Sigmoid colon (tissue), 7 donors: ENCODE measurements around the gene OR5P2. TPM values are rescaled to one million over a fixed set of nuclear protein-coding genes. Genes with fewer than 3 reads are reported as not detected.
"Not testable (repeated sequence)": the region's sequence is repeated elsewhere in the genome, so short reads cannot be mapped to it uniquely, and the experiment has no call there.

Experiments used
- DNase-seq: peaks from one replicate; pipeline ENCODE4 v3.0.0-alpha.2; 2019
- H3K27ac ChIP-seq, 4 donors: fragments of 200-600 bp; sonication (generic); one replicate each; pipeline ENCODE4 v1.5.1; 2016 to 2019; ENCODE audit warnings: mild to moderate bottlenecking in 1 of 4
- H3K27me3 ChIP-seq, 3 donors: fragments of 200-600 bp; sonication (generic); one replicate each; pipeline ENCODE4 v1.5.1; 2019; ENCODE audit warnings: mild to moderate bottlenecking in 1 of 3
- H3K36me3 ChIP-seq, 4 donors: fragments of 200-600 bp; sonication (generic); one replicate each; pipeline ENCODE4 v1.5.1; 2016 to 2019
- H3K4me1 ChIP-seq, 4 donors: fragments of 200-600 bp; sonication (generic); one replicate each; pipeline ENCODE4 v1.5.1; 2017 to 2019
- H3K4me3 ChIP-seq, 4 donors: fragments of 200-600 bp; sonication (generic); one replicate each; pipeline ENCODE4 v1.5.1; 2017 to 2019; ENCODE audit warnings: mild to moderate bottlenecking in 2 of 4, moderate library complexity in 1 of 4
- H3K9me3 ChIP-seq, 4 donors: fragments of 200-600 bp in 3 of 4; sonication (generic) in 3 of 4; one replicate each; pipeline versions ENCODE4 v1.5.1 to v1.6.1; 2013 to 2019
- EP300 ChIP-seq, 4 donors: sonication (generic); formaldehyde crosslinking; IDR thresholded peaks; one replicate each; pipeline ENCODE4 v1.6.1; 2017; ENCODE audit warnings: antibody characterized with exemption in 4 of 4
- POLR2A ChIP-seq, 2 donors: fragments of 450-650 bp; IDR thresholded peaks; one replicate each; pipeline ENCODE4 v1.6.1; 2016; ENCODE audit warnings: antibody characterized with exemption in 2 of 2, mild to moderate bottlenecking in 2 of 2, moderate library complexity in 2 of 2
- POLR2AphosphoS5 ChIP-seq, 4 donors: sonication (generic); formaldehyde crosslinking; IDR thresholded peaks; one replicate each; pipeline ENCODE4 v1.6.1; 2017; ENCODE audit warnings: antibody characterized with exemption in 4 of 4
- WGBS, 2 donors: extraction: QIAGEN DNeasy Blood & Tissue Kit; methylation state at CpG; one replicate each; pipeline ENCODE4 v1.1.7; 2013; 5-methylcytosine and 5-hydroxymethylcytosine counted together
- intact Hi-C: fragments of 100-400 bp; cut with DNase I; formaldehyde crosslinking; loops from one replicate; pipeline ENCODE4 v1.15.1; 2023
- polyA plus RNA-seq, 3 donors: library from polyadenylated mRNA; stranded (reverse); fragments of 200-250 nt; gene quantifications; one replicate each; pipeline ENCODE4 v1.2.3, GENCODE V29; 2013
- total RNA-seq, 4 donors: library from RNA; depleted of rRNA; stranded (reverse); fragments of >200 nt; gene quantifications; one replicate each; pipeline ENCODE4 v1.1.0, GENCODE V29; 2016
- TF ChIP-seq, protein P1 (sequence below), 4 experiments: fragments of 450-650 bp in 3 of 4; fragments of 200-600 bp in 1 of 4; IDR thresholded peaks; one replicate each; pipeline ENCODE4 v1.5.1; 2016 to 2019; ENCODE audit warnings: antibody characterized with exemption in 4 of 4, mild to moderate bottlenecking in 3 of 4, moderate library complexity in 2 of 4
- donor health status: healthy with polysubstance abuse.
- donor health status: Bipolar disorder and iron deficiency.
- donor health status: healthy.

The OR5P2 gene
- total and polyA plus RNA-seq, 7 donors = not detected

DNA sequence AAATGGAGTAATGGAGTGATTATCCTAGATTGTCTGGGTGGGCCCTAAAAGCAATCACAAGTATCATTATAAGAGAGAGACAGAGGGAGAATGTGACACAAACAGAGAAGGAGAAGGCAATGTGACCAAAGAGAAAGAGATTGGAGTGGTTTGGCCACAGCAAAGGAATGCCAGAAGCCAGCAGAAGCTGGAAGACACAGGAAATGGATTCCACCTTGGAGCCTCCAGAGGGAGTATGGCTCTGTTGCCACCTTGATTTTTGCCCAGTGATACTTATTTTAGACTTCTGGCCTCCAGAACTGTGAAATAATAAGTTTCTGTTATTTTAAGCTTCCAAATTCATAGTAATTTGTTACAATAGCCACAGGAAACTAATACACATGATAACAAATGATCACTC is 36.8 kb upstream of the OR5P2 start:
- no peaks in the 10 kb centered on the region for H3K27me3 ChIP-seq
- DNase-seq = no peak
- no peak overlapping the region for H3K27ac ChIP-seq
- no peak overlapping the region for H3K4me3 ChIP-seq
- no peaks in the 10 kb centered on the region for H3K4me1 ChIP-seq
- no peak for TF ChIP-seq POLR2AphosphoS5 (IDR thresholded peaks at IDR 0.05)
- no peaks in the 10 kb centered on the region for H3K36me3 ChIP-seq
- intact Hi-C loops = no loop called here
- H3K9me3 ChIP-seq = no peaks in the 10 kb centered on the region

DNA sequence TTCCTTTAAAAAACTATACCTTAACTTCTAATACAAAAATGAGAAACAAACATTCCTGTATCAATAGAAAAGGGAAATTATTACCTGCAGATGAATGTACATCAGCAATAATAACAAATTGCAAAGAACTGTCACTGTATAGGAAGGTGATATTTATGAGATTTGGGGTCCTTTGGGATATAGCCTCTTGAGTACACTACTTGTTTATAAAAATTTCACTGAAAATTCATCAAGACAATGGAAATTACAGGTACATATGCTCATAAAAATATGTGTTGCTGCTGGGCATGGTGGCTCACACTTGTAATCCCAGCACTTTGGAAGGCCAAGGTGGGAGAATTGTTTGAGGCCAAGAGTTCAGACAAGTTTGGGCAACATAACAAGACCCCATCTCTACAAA is 34.0 kb upstream of the OR5P2 start, which contains the start of gene OR5P3:
Gene OR5P3 (minus strand): TSS at position 101 of the 400 bp plus-strand sequence.
- no peak for TF ChIP-seq POLR2A (IDR thresholded peaks at IDR 0.05)
- TF ChIP-seq, protein P1, sequence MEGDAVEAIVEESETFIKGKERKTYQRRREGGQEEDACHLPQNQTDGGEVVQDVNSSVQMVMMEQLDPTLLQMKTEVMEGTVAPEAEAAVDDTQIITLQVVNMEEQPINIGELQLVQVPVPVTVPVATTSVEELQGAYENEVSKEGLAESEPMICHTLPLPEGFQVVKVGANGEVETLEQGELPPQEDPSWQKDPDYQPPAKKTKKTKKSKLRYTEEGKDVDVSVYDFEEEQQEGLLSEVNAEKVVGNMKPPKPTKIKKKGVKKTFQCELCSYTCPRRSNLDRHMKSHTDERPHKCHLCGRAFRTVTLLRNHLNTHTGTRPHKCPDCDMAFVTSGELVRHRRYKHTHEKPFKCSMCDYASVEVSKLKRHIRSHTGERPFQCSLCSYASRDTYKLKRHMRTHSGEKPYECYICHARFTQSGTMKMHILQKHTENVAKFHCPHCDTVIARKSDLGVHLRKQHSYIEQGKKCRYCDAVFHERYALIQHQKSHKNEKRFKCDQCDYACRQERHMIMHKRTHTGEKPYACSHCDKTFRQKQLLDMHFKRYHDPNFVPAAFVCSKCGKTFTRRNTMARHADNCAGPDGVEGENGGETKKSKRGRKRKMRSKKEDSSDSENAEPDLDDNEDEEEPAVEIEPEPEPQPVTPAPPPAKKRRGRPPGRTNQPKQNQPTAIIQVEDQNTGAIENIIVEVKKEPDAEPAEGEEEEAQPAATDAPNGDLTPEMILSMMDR (IDR thresholded peaks at IDR 0.05) = no peak
- no peak for TF ChIP-seq EP300 (IDR thresholded peaks at IDR 0.05)
- TF ChIP-seq POLR2AphosphoS5 (IDR thresholded peaks at IDR 0.05) = no peak
- Histone ChIP-seq H3K27ac (no peak within 1 kb of the TSS), H3K9me3 (no peaks in the 10 kb centered on the region), H3K27me3 (no peaks in the 10 kb centered on the region), H3K4me1 (no peaks in the 10 kb centered on the region), H3K4me3 (no peak within 1 kb of the TSS), H3K36me3 (no peaks in the 10 kb centered on the region)
- DNase-seq = no peak
- intact Hi-C loops = no loop called here

DNA sequence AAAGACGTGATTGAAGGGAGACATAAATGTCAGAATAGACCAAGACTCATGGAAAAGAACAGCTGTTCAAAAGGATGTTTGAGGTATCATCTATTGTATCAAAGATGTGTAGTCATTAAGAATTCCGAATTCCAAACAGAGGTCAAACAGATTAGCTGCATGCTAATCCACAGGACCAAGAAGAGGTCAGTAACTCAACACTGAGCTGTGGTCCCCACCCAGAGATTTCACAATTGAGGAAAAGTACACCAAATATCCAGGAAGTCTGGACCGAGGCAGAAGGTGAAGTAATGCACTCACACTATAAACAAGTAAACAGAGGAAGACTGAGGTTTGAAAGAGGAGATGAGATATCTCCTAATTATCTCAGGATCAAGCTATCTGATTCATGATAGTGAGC is 29.6 kb upstream of the OR5P2 start:
- intact Hi-C loops = no loop called here
- no peaks in the 10 kb centered on the region for H3K36me3 ChIP-seq
- no peaks in the 10 kb centered on the region for H3K4me1 ChIP-seq
- TF ChIP-seq EP300 (IDR thresholded peaks at IDR 0.05) (no peak), POLR2AphosphoS5 (IDR thresholded peaks at IDR 0.05) (no peak), POLR2A (IDR thresholded peaks at IDR 0.05) (no peak)
- TF ChIP-seq, protein P1 (IDR thresholded peaks at IDR 0.05) = no peak
- H3K27me3 ChIP-seq = no peaks in the 10 kb centered on the region
- no peaks in the 10 kb centered on the region for H3K9me3 ChIP-seq
- H3K27ac ChIP-seq = no peak overlapping the region
- 51 to 71% methylated on average over 3 of the region's 3 CpGs for WGBS, 2 donors
- DNase-seq = no peak
- no peak overlapping the region for H3K4me3 ChIP-seq

DNA sequence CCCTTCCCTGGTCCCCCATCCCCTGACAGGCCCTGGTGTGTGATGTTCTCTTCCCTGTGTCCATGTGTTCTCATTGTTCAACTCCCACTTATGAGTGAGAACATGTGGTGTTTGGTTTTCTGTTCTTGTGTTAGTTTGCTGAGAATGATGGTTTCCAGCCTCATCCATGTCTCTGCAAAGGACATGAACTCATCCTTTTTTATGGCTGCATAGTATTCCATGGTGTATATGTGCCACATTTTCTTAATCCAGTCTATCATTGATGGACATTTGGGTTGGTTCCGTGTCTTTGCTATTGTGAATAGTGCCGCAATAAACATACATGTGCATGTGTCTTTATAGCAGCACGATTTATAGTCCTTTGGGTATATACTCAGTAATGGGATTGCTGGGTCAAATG is 23.7 kb upstream of the OR5P2 start:
- H3K27me3 ChIP-seq, H3K9me3 ChIP-seq, H3K4me1 ChIP-seq, H3K4me3 ChIP-seq, intact Hi-C loops, H3K27ac ChIP-seq, H3K36me3 ChIP-seq, DNase-seq: not testable (repeated sequence)
- WGBS, 2 donors = 90% methylated on average over 3 of the region's 3 CpGs

DNA sequence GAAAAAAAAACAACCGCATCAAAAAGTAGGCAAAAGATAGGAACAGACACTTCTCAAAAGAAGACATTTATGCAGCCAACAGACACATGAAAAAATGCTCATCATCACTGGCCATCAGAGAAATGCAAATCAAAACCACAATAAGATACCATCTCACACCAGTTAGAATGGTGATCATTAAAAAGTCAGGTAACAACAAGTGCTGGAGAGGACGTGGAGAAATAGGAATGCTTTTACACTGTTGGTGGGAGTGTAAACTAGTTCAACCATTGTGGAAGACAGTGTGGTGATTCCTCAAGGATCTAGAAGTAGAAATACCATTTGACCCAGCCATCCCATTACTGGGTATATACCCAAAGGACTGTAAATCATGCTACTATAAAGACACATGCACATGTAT is 18.2 kb upstream of the OR5P2 start:
- H3K27ac ChIP-seq, H3K9me3 ChIP-seq, H3K27me3 ChIP-seq, DNase-seq, H3K4me3 ChIP-seq, H3K4me1 ChIP-seq, intact Hi-C loops, H3K36me3 ChIP-seq: not testable (repeated sequence)
- WGBS, 2 donors = 86 to 90% methylated on average over 2 of the region's 2 CpGs

DNA sequence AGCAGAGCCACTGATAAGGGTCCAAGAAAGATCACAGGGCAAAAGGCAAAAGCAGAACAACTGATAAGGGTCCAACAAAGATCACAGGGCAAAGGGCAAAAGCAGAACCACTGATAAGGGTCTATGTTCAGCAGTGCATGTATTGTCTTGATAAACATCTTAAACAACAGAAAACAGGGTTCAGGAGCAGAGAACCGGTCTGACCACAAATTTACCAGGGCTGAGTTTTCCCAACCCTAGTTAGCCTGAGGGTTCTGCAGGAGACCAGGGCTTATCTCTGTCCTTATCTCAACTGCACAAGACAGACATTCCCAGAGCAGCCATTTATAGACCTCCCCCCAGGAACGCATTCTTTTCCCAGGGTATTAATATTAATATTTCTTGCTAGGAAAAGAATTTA is 13.6 kb upstream of the OR5P2 start:
- H3K4me1 ChIP-seq, DNase-seq, intact Hi-C loops, H3K36me3 ChIP-seq, H3K27me3 ChIP-seq, H3K9me3 ChIP-seq, H3K27ac ChIP-seq, H3K4me3 ChIP-seq: not testable (repeated sequence)
- WGBS, 2 donors = 73 to 78% methylated on average over 2 of the region's 2 CpGs

DNA sequence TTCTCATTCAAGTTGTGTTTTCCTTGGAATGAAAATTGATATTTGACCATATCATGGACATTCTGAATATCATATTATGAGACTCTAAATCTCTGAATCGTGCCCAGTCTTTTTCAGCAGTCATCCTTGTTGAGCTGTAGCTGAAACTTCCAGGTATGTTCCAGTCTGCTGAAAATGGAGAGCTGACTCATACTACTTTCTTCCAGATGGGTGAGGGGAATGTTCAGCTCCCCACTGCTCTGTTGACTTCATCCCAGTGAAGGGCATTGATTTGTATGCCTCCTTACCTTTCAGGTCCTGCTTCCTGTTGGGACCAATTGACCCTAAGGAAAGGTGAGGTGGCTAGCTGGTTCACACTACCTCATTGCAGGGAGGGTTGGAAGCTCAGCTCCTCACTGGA is 3.5 kb downstream of the OR5P2 start:
- Histone ChIP-seq H3K27ac (no peak overlapping the region), H3K27me3 (no peaks in the 10 kb centered on the region), H3K9me3 (no peaks in the 10 kb centered on the region), H3K4me1 (no peaks in the 10 kb centered on the region), H3K36me3 (no peaks in the 10 kb centered on the region), H3K4me3 (no peak overlapping the region)
- DNase-seq = no peak
- TF ChIP-seq POLR2A (IDR thresholded peaks at IDR 0.05) = no peak
- TF ChIP-seq EP300 (IDR thresholded peaks at IDR 0.05) = no peak
- no peak for TF ChIP-seq POLR2AphosphoS5 (IDR thresholded peaks at IDR 0.05)
- intact Hi-C loops = no loop called here
- 8 to 19% methylated on average over 1 of the region's 1 CpG for WGBS, 2 donors
